Large intestine (tissue), 3 donors: ENCODE results near the gene DCTN2. TPM values are rescaled to one million over a fixed set of nuclear protein-coding genes. Genes with fewer than 3 reads are reported as not detected.
"Not testable (repeated sequence)": the region's sequence is repeated elsewhere in the genome, so short reads cannot be mapped to it uniquely, and the experiment has no call there.

ENCODE experiments used
- DNase-seq, 2 donors: peaks; one replicate each; pipeline versions ENCODE4 v3.0.0 to v3.0.0-alpha.2; 2013
- H3K27ac ChIP-seq: one replicate; pipeline ENCODE4 v1.5.1; 2013; ENCODE audit warnings: low read length
- H3K27me3 ChIP-seq: 2 replicates; pipeline ENCODE4 v1.6.1; 2013; ENCODE audit warnings: low read length; ENCODE audit not compliant: control insufficient read depth, insufficient read depth
- H3K36me3 ChIP-seq: 2 replicates; pipeline ENCODE4 v1.6.1; 2013; ENCODE audit warnings: low read length; ENCODE audit not compliant: control insufficient read depth, insufficient read depth
- H3K4me1 ChIP-seq: one replicate; pipeline ENCODE4 v1.6.1; 2013; ENCODE audit warnings: low read length; ENCODE audit not compliant: control insufficient read depth, insufficient read depth
- H3K4me3 ChIP-seq: one replicate; pipeline ENCODE4 v1.5.1; 2013; ENCODE audit warnings: low read length
- H3K9me3 ChIP-seq: one replicate; pipeline ENCODE4 v1.6.1; 2013; ENCODE audit warnings: mild to moderate bottlenecking, low read depth, low read length, moderate library complexity; ENCODE audit not compliant: control insufficient read depth
- WGBS: methylation state at CpG from one replicate; pipeline ENCODE4 v1.1.5; 2013; ENCODE audit warnings: low lambda C conversion rate; ENCODE audit not compliant: insufficient coverage; 5-methylcytosine and 5-hydroxymethylcytosine counted together
- polyA plus RNA-seq: library from polyadenylated mRNA; unstranded; fragments of 120-200 nt; gene quantifications from one replicate; pipeline ENCODE4 v1.2.1, GENCODE V29; 2013

The DCTN2 gene
- polyA plus RNA-seq, 1 donor = 136 TPM

DNA sequence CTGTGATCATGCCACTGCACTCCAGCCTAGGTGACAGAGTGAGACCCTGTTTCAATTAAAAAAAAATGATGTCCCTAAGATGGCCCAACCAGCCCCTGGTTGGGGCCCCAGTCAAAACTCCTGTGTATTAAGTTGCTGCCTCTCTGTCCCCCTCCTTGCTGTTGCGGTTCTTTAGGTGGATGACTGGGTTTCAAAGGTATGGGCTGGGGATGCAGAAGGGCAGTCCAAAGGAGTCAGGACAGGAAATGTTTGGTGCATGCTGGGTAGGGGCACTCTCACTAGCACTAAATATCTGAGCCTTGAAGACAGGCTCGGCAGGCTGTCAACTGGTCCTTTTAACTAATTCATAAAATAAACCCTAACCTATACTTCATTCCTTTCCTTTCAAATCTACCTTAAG is 32.0 kb upstream of the DCTN2 start:
- no peak for DNase-seq
- 80% methylated on average over 1 of the region's 2 CpGs for WGBS
- H3K27ac ChIP-seq = no peak overlapping the region

DNA sequence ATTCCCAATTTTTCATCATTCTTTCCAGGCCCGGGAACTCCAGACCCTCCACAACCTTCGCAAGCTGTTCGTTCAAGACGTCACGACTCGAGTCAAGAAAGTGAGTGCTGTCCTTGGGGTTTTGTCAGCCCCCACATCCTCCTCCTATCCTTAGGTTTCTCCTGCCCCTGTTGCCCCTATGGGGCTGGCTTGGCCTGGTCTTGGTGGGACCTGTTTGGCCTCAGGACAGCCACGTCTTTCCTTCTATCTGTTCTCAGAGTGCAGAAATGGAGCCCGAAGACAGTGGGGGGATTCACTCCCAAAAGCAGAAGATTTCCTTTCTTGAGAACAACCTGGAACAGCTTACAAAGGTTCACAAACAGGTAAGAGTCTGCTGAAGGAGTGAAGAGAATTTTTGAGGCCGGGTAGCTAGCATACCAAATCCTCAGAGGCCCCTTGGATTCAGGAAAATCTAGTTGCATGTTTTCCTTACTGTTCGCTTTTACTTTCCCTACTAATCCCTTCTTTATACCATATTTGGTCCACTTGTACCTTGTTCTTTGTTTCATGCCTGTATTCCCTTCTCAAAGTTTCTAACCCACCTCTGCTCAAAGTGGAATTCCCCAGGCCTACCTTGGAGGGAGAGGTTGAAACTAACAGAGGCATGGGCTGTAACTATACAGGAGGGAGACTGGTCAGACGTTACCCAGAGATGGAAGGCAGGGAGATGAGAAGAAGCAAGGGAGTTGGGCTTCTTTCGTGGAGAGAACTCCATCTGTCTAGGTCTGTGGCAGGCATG is 31.2 kb upstream of the DCTN2 start:
- no peak for DNase-seq
- Histone ChIP-seq H3K9me3 (no peaks in the 10 kb centered on the region), H3K4me1 (peaks cover 23% of the 10 kb centered on the region), H3K4me3 (no peak overlapping the region), H3K27me3 (peaks cover 2% of the 10 kb centered on the region), H3K27ac (no peak overlapping the region), H3K36me3 (no peaks in the 10 kb centered on the region)
- 89% methylated on average over 3 of the region's 12 CpGs for WGBS

More for the DNA sequence above, 32.0 kb upstream of the DCTN2 start:
- H3K36me3 ChIP-seq = no peaks in the 10 kb centered on the region
- H3K9me3 ChIP-seq = no peaks in the 10 kb centered on the region
- H3K4me1 ChIP-seq = peaks cover 23% of the 10 kb centered on the region
- H3K4me3 ChIP-seq = no peak overlapping the region
- peaks cover 4% of the 10 kb centered on the region for H3K27me3 ChIP-seq

DNA sequence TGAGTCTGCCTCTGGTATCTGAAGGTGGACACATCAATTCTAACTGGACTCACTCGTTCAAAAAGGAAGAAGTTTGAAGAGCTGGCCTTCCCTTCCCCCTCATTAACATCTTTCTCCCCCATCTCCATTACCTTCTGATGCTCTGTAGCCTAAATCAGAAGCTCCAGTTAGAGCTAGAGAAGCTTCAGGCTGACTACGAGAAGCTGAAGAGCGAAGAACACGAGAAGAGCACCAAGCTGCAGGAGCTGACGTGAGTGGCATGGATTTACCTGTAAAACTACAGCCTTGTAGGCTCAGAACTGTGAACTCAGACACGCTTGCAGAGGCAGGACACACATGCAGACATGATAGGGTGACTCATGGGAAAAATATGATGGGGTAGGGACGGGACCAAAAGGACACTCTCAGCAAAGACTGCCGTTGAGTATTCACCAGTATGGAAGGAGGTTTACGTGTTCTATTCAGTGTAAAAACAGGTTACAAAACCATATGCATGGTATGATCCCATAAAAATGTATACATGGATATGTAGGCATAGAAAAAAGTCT is 29.7 kb upstream of the DCTN2 start:
- Histone ChIP-seq H3K27me3 (peaks cover 3% of the 10 kb centered on the region), H3K4me3 (no peak overlapping the region), H3K36me3 (no peaks in the 10 kb centered on the region), H3K4me1 (peaks cover 23% of the 10 kb centered on the region), H3K9me3 (no peaks in the 10 kb centered on the region), H3K27ac (no peak overlapping the region)
- DNase-seq = peak; percentile 26 to 36
- 100% methylated on average over 1 of the region's 9 CpGs for WGBS

DNA sequence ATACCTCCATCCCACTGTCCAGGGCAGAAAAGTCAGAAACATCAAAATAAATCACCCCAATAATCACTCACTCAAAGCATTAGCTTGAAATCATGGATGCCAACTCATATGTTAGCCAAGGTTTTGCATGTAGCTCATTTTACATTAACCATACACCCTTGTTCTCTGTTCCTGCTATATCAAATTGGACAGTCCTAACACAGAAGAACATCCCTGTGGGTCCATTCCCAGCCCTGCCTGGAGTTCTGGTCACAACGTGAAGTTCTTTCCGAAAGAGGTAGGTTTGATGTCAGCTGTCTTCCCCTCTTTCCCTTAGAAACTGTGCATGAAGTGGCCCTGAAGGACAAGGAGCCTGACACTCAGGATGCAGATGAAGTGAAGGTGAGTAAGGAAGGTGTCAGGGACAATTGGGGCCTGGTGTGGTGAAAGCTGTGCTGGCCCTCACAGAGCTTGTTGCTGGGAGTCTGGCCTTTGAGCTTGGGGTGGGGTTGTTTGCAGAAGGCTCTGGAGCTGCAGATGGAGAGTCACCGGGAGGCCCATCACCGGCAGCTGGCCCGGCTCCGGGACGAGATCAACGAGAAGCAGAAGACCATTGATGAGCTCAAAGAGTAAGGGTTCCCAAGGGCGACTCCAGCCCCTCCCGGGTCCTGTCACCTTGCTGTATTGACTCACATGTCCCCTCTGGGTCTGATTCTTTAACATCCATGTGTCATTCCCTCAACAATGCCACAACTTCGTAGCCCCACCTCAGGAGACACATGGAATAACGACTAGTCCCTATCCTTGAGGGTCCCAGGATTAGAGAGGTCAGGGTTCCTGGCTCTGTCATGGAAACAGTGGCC is 29.0 kb upstream of the DCTN2 start:
- WGBS = no CpG with 5 or more reads among the region's 12 CpGs
- Histone ChIP-seq H3K36me3 (no peaks in the 10 kb centered on the region), H3K27me3 (peaks cover 3% of the 10 kb centered on the region), H3K4me1 (peaks cover 23% of the 10 kb centered on the region), H3K9me3 (no peaks in the 10 kb centered on the region), H3K4me3 (no peak overlapping the region), H3K27ac (peak overlapping the region; percentile 33)
- peak; percentile 45 to 77 for DNase-seq

DNA sequence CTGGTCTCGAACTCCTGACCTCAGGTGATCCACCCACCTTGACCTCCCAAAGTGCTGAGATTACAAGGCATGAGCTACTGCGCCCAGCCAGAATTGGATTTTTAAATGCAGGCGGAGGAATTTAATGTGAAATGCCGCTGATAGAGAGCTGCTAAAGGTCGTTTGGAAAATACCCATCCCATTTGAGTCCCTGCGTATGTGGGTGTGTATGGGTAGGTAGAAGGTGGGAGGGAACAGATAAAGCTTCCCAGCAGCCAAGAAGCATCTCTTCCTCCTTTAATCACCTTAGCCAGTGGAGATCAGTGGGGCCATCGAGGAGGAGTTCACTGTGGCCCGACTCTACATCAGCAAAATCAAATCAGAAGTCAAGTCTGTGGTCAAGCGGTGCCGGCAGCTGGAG is 27.8 kb upstream of the DCTN2 start:
- H3K27me3 ChIP-seq = peaks cover 3% of the 10 kb centered on the region
- no peak overlapping the region for H3K27ac ChIP-seq
- no CpG with 5 or more reads among the region's 10 CpGs for WGBS
- DNase-seq = no peak
- H3K4me3 ChIP-seq = no peak overlapping the region
- H3K4me1 ChIP-seq = peaks cover 14% of the 10 kb centered on the region
- H3K36me3 ChIP-seq = no peaks in the 10 kb centered on the region
- no peaks in the 10 kb centered on the region for H3K9me3 ChIP-seq

DNA sequence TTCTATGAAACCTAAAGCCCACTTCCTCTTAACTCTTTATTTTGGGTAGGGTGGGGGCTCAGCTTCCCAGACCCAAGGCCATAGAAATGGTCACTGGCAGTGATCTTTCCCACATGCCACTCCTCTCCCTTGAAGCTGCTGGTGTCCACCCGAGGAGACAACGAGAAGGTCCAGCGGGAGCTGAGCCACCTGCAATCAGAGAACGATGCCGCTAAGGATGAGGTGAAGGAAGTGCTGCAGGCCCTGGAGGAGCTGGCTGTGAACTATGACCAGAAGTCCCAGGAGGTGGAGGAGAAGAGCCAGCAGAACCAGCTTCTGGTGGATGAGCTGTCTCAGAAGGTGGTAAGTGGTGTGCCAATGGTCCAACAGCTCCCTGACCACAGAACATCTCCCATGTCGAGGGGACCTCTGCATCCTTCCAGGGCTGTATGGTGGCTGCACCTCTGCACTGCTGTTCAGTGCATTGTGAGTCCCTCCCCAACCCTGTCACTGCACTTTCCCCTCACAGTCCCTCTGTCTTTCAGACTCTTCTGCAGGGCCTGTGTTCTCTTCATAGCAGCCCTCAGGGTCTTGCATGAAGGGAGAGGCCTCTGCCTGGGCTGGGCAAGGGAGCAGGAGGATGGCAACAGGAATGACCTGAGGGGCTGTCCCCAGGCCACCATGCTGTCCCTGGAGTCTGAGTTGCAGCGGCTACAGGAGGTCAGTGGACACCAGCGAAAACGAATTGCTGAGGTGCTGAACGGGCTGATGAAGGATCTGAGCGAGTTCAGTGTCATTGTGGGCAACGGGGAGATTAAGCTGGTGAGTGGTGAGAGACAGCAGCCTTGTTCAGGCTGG is 25.2 kb upstream of the DCTN2 start:
- Histone ChIP-seq H3K27ac (no peak overlapping the region), H3K4me1 (peaks cover 11% of the 10 kb centered on the region), H3K27me3 (peaks cover 6% of the 10 kb centered on the region), H3K9me3 (no peaks in the 10 kb centered on the region), H3K4me3 (no peak overlapping the region), H3K36me3 (no peaks in the 10 kb centered on the region)
- no CpG with 5 or more reads among the region's 12 CpGs for WGBS
- no peak for DNase-seq

DNA sequence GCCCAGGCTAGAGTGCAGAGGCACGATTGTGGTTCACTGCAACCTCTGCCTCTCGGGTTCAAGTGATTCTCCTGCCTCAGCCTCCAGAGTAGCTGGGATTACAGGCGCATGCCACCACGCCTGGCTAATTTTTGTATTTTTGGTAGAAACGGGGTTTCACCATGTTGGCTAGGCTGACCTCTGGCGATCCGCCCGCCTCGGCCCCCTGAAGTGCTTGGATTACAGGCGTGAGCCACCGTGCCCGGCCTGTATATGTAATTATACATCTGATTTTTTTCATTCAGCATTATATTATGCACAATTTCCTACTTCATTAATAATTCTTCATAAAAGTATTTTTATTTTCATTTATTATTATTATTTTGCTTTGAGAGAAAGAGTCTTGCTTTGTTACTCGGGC is 23.4 kb upstream of the DCTN2 start:
- not testable (repeated sequence) for H3K4me3 ChIP-seq, DNase-seq, H3K36me3 ChIP-seq, H3K4me1 ChIP-seq, H3K9me3 ChIP-seq, H3K27ac ChIP-seq, H3K27me3 ChIP-seq
- 100% methylated on average over 4 of the region's 13 CpGs for WGBS

DNA sequence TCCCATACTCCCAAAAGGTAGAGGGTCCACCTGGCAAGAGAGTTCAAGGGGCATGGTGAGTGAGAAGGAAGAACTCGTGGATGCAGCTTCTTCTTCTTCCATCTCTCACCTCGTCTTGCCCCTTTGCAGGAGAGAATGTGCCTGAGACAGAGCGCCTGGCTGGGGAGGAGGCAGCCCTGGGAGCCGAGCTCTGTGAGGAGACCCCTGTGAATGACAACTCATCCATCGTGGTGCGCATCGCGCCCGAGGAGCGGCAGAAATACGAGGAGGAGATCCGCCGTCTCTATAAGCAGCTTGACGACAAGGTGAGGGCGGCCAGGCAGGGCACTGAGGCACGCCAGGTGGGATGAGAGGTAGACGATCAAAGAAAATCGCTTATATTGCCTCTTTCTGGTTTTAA is 22.9 kb upstream of the DCTN2 start:
- no peak for DNase-seq
- Histone ChIP-seq H3K27ac (no peak overlapping the region), H3K27me3 (peaks cover 7% of the 10 kb centered on the region), H3K4me1 (no peaks in the 10 kb centered on the region), H3K36me3 (no peaks in the 10 kb centered on the region), H3K4me3 (no peak overlapping the region), H3K9me3 (no peaks in the 10 kb centered on the region)
- WGBS = no CpG with 5 or more reads among the region's 18 CpGs

DNA sequence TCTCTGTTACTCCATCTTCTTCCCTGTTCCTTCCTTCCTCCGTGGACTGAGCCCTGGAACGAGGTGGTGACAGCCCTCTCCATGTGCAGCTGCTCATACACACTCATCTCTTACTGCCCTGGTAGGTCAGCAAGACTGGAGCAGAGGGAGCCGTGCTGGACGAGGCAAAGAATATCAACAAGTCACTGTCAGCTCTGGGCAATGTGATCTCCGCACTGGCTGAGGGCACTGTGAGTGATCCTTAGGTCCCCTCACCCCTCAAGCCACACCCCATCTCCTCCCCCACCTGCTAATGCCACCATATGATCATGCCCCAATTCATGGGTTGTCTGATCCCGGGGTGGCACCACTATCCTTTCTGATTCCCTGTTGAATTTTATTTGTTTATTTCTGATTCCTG is 21.8 kb upstream of the DCTN2 start:
- Histone ChIP-seq H3K9me3 (no peaks in the 10 kb centered on the region), H3K4me3 (no peak overlapping the region), H3K27ac (no peak overlapping the region), H3K27me3 (peaks cover 12% of the 10 kb centered on the region), H3K4me1 (no peaks in the 10 kb centered on the region), H3K36me3 (no peaks in the 10 kb centered on the region)
- WGBS = no CpG with 5 or more reads among the region's 6 CpGs
- no peak for DNase-seq

DNA sequence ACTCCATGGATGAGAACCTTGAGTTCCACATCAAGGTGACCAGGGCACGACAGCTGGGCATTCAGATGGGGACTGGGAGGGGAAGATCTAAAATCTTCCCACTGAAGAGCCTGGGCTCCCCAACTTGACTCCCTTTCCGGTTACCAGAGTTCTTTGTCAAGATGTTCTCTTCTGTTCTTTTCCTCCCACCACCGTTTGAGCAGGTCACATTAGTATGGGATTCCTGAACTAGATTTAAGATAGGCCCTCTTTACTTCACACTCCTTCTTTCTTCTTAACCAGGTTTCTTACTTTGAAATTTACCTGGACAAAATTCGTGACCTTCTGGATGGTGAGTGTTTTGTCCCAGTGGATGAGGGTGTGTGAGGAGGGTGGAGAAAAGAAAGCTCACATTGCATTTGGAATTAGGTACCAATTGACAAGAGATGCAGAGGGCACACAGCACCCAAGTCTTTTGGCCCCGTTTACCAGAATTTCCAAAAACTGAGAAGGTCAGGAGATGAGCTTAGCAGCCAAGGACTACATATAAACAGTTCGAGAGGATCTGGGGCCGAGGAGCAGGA is 17.3 kb upstream of the DCTN2 start:
- Histone ChIP-seq H3K4me1 (no peaks in the 10 kb centered on the region), H3K36me3 (no peaks in the 10 kb centered on the region), H3K9me3 (no peaks in the 10 kb centered on the region), H3K27ac (no peak overlapping the region), H3K27me3 (peaks cover 18% of the 10 kb centered on the region), H3K4me3 (no peak overlapping the region)
- no peak for DNase-seq
- no CpG with 5 or more reads among the region's 7 CpGs for WGBS
